Measurements from ENCODE around the gene CCDC7.

CCDC7 gene

DNA sequence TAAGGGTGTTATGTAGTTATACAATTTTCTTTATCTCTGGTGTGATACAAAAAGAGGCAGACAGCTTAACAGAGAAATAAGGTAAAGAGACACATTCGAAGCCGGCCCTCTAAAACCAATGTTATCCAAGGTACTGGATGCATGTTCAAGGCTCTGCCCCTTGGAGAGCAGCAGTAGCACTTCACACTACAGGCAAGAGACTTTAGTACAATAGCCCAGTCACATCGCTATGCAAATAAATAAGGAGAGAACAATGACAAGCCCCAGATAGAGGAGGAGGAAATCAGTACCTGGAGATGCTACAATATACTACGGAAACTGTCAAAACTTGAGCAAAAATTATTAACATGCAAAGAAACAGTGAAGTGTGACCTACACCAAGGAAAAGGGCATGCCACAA is 401.0 kb downstream of the CCDC7 start:
- Histone ChIP-seq H3K4me3 (ENCODE audit: insufficient read depth in 1 of 2, low read depth in 1 of 2, low read length in 2 of 2) (no peak overlapping the region), H2BK12ac (ENCODE audit: low read length in 2 of 2) (no peak overlapping the region), H2BK15ac (ENCODE audit: low read depth, poor library complexity, severe bottlenecking) (no peak overlapping the region), H3K4me1 (ENCODE audit: control insufficient read depth, insufficient read depth, low read depth, low read length) (no peaks in the 10 kb centered on the region), H2AFZ (ENCODE audit: low read depth, low read length) (no peak overlapping the region), H3K36me3 (ENCODE audit: control insufficient read depth in 1 of 2, insufficient read depth in 2 of 2, low read depth in 1 of 2, low read length in 2 of 2) (no peaks in the 10 kb centered on the region), H4K91ac (ENCODE audit: low read length) (no peak overlapping the region), H3K14ac (ENCODE audit: low read length in 2 of 2) (no peak overlapping the region), H3K23ac (ENCODE audit: low read length in 2 of 2) (no peak overlapping the region), H3K9ac (ENCODE audit: low read length) (no peak overlapping the region), H3K9me3 (ENCODE audit: control insufficient read depth, low read length) (no peaks in the 10 kb centered on the region), H3K4ac (ENCODE audit: low read depth in 1 of 2, low read length in 2 of 2) (no peak overlapping the region), H2BK5ac (ENCODE audit: low read depth, low read length, poor library complexity, severe bottlenecking) (no peak overlapping the region), H2AK5ac (ENCODE audit: low read length, severe bottlenecking) (no peak overlapping the region), H3K18ac (ENCODE audit: low read depth in 1 of 2, low read length in 2 of 2) (no peak overlapping the region), H3K27me3 (ENCODE audit: control insufficient read depth in 1 of 2, insufficient read depth in 1 of 2, low read length in 2 of 2) (no peaks in the 10 kb centered on the region), H2BK120ac (ENCODE audit: low read depth, low read length) (no peak overlapping the region), H3K4me2 (ENCODE audit: low read length, poor library complexity, severe bottlenecking) (no peak overlapping the region), H4K8ac (ENCODE audit: low read length) (no peak overlapping the region), H3K79me1 (replicated peaks; ENCODE audit: low read length, poor library complexity, severe bottlenecking) (no peaks in the 10 kb centered on the region), H3K27ac (ENCODE audit: low read length, poor library complexity, severe bottlenecking) (no peak overlapping the region)
- DNase-seq: no peak
- 96% methylated on average over 3 of the region's 4 CpGs for WGBS

DNA sequence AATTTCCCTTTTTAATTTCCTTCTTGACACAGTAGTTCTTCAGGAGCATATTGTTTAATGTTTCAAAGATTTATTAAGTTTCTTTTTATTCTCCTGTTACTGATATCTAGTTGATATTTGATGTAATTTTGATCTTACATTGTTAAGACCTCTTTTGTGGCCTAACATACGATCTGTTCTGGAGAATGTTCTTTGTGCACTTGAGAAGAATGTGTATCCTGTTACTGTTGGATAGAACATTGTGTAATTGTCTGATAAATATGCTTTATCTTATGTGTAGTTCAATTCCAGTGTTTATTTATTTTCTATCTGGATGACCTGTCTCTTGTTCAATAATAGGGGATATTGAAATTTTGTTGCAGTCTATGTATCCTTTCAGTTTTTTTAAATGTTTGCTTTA is 405.4 kb downstream of the CCDC7 start:
- H3K9ac ChIP-seq (ENCODE audit: low read length): no peak overlapping the region
- no peak overlapping the region for H2BK120ac ChIP-seq (ENCODE audit: low read depth, low read length)
- 0% methylated on average over 1 of the region's 1 CpG for WGBS
- no peaks in the 10 kb centered on the region for H3K79me1 ChIP-seq (replicated peaks; ENCODE audit: low read length, poor library complexity, severe bottlenecking)
- no peak overlapping the region for H3K14ac ChIP-seq (ENCODE audit: low read length in 2 of 2)
- H2BK5ac ChIP-seq (ENCODE audit: low read depth, low read length, poor library complexity, severe bottlenecking): no peak overlapping the region
- H3K36me3 ChIP-seq (ENCODE audit: control insufficient read depth in 1 of 2, insufficient read depth in 2 of 2, low read depth in 1 of 2, low read length in 2 of 2): no peaks in the 10 kb centered on the region
- H3K9me3 ChIP-seq (ENCODE audit: control insufficient read depth, low read length): no peaks in the 10 kb centered on the region
- DNase-seq: no peak
- H3K27me3 ChIP-seq (ENCODE audit: control insufficient read depth in 1 of 2, insufficient read depth in 1 of 2, low read length in 2 of 2): no peaks in the 10 kb centered on the region
- H3K23ac ChIP-seq (ENCODE audit: low read length in 2 of 2): no peak overlapping the region
- no peak overlapping the region for H3K4me2 ChIP-seq (ENCODE audit: low read length, poor library complexity, severe bottlenecking)
- H2AFZ ChIP-seq (ENCODE audit: low read depth, low read length): no peak overlapping the region
- no peak overlapping the region for H3K4me3 ChIP-seq (ENCODE audit: insufficient read depth in 1 of 2, low read depth in 1 of 2, low read length in 2 of 2)
- H3K4me1 ChIP-seq (ENCODE audit: control insufficient read depth, insufficient read depth, low read depth, low read length): no peaks in the 10 kb centered on the region
- H3K27ac ChIP-seq (ENCODE audit: low read length, poor library complexity, severe bottlenecking): no peak overlapping the region
- no peak overlapping the region for H3K4ac ChIP-seq (ENCODE audit: low read depth in 1 of 2, low read length in 2 of 2)
- H2BK12ac ChIP-seq (ENCODE audit: low read length in 2 of 2): no peak overlapping the region
- no peak overlapping the region for H2BK15ac ChIP-seq (ENCODE audit: low read depth, poor library complexity, severe bottlenecking)
- no peak overlapping the region for H2AK5ac ChIP-seq (ENCODE audit: low read length, severe bottlenecking)
- no peak overlapping the region for H4K8ac ChIP-seq (ENCODE audit: low read length)
- H4K91ac ChIP-seq (ENCODE audit: low read length): no peak overlapping the region
- H3K18ac ChIP-seq (ENCODE audit: low read depth in 1 of 2, low read length in 2 of 2): no peak overlapping the region

GRCh38 chr10:32854435-32854834 is 408.5 kb downstream of the CCDC7 start:
- peaks cover 0 to 3% of the 10 kb centered on the region in 2 experiments for H3K36me3 ChIP-seq (ENCODE audit: control insufficient read depth in 1 of 2, insufficient read depth in 2 of 2, low read depth in 1 of 2, low read length in 2 of 2)
- H2BK15ac ChIP-seq (ENCODE audit: low read depth, poor library complexity, severe bottlenecking): no peak overlapping the region
- H3K79me1 ChIP-seq (replicated peaks; ENCODE audit: low read length, poor library complexity, severe bottlenecking): no peaks in the 10 kb centered on the region
- no peak overlapping the region for H4K91ac ChIP-seq (ENCODE audit: low read length)
- no peak overlapping the region for H3K9ac ChIP-seq (ENCODE audit: low read length)
- no peak overlapping the region for H3K14ac ChIP-seq (ENCODE audit: low read length in 2 of 2)
- H3K23ac ChIP-seq (ENCODE audit: low read length in 2 of 2): no peak overlapping the region
- no peaks in the 10 kb centered on the region for H3K27me3 ChIP-seq (ENCODE audit: control insufficient read depth in 1 of 2, insufficient read depth in 1 of 2, low read length in 2 of 2)
- no peaks in the 10 kb centered on the region for H3K4me1 ChIP-seq (ENCODE audit: control insufficient read depth, insufficient read depth, low read depth, low read length)
- H2AFZ ChIP-seq (ENCODE audit: low read depth, low read length): no peak overlapping the region
- H3K9me3 ChIP-seq (ENCODE audit: control insufficient read depth, low read length): no peaks in the 10 kb centered on the region
- H4K8ac ChIP-seq (ENCODE audit: low read length): no peak overlapping the region
- no peak overlapping the region for H2BK120ac ChIP-seq (ENCODE audit: low read depth, low read length)
- H2BK12ac ChIP-seq (ENCODE audit: low read length in 2 of 2): no peak overlapping the region
- no peak overlapping the region for H3K18ac ChIP-seq (ENCODE audit: low read depth in 1 of 2, low read length in 2 of 2)
- no peak overlapping the region for H2AK5ac ChIP-seq (ENCODE audit: low read length, severe bottlenecking)
- H3K4ac ChIP-seq (ENCODE audit: low read depth in 1 of 2, low read length in 2 of 2): no peak overlapping the region
- H3K4me3 ChIP-seq (ENCODE audit: insufficient read depth in 1 of 2, low read depth in 1 of 2, low read length in 2 of 2): no peak overlapping the region
- DNase-seq: no peak
- H3K4me2 ChIP-seq (ENCODE audit: low read length, poor library complexity, severe bottlenecking): no peak overlapping the region
- 100% methylated on average over 1 of the region's 2 CpGs for WGBS
- no peak overlapping the region for H3K27ac ChIP-seq (ENCODE audit: low read length, poor library complexity, severe bottlenecking)
- no peak overlapping the region for H2BK5ac ChIP-seq (ENCODE audit: low read depth, low read length, poor library complexity, severe bottlenecking)

DNA sequence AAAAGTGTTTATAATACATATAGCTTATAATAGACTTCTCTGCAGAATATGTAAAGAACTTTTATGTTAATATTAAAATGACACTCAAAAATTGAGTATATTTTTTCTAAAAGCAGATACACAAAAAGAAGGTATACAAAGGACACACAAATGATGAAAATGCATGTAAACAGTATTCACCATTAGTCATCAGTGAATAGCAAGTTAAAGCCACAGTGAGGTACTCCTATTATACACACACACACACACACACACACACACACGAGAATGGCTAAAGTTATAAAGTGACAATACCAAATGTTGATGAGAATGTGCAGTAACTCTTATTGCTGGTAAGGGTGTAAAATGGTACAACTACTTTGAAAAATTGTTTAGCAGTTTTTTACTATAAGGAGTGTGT is 419.2 kb downstream of the CCDC7 start:
- H3K27me3 ChIP-seq (ENCODE audit: control insufficient read depth in 1 of 2, insufficient read depth in 1 of 2, low read length in 2 of 2): no peaks in the 10 kb centered on the region

More for the DNA sequence above, 419.2 kb downstream of the CCDC7 start:
- no peak overlapping the region for H2BK15ac ChIP-seq (ENCODE audit: low read depth, poor library complexity, severe bottlenecking)
- H2BK5ac ChIP-seq (ENCODE audit: low read depth, low read length, poor library complexity, severe bottlenecking): no peak overlapping the region
- H3K9ac ChIP-seq (ENCODE audit: low read length): no peak overlapping the region
- 55% methylated on average over 1 of the region's 1 CpG for WGBS
- H3K4me2 ChIP-seq (ENCODE audit: low read length, poor library complexity, severe bottlenecking): no peak overlapping the region
- H2BK12ac ChIP-seq (ENCODE audit: low read length in 2 of 2): no peak overlapping the region
- no peaks in the 10 kb centered on the region for H3K36me3 ChIP-seq (ENCODE audit: control insufficient read depth in 1 of 2, insufficient read depth in 2 of 2, low read depth in 1 of 2, low read length in 2 of 2)
- no peaks in the 10 kb centered on the region for H3K79me1 ChIP-seq (replicated peaks; ENCODE audit: low read length, poor library complexity, severe bottlenecking)
- no peak overlapping the region for H2AK5ac ChIP-seq (ENCODE audit: low read length, severe bottlenecking)
- H3K14ac ChIP-seq (ENCODE audit: low read length in 2 of 2): no peak overlapping the region
- H3K4ac ChIP-seq (ENCODE audit: low read depth in 1 of 2, low read length in 2 of 2): no peak overlapping the region
- no peaks in the 10 kb centered on the region for H3K4me1 ChIP-seq (ENCODE audit: control insufficient read depth, insufficient read depth, low read depth, low read length)
- no peak overlapping the region for H3K27ac ChIP-seq (ENCODE audit: low read length, poor library complexity, severe bottlenecking)
- H3K18ac ChIP-seq (ENCODE audit: low read depth in 1 of 2, low read length in 2 of 2): no peak overlapping the region
- no peak overlapping the region for H2AFZ ChIP-seq (ENCODE audit: low read depth, low read length)
- no peak overlapping the region for H3K4me3 ChIP-seq (ENCODE audit: insufficient read depth in 1 of 2, low read depth in 1 of 2, low read length in 2 of 2)
- no peak overlapping the region for H3K23ac ChIP-seq (ENCODE audit: low read length in 2 of 2)
- H4K8ac ChIP-seq (ENCODE audit: low read length): no peak overlapping the region
- no peaks in the 10 kb centered on the region for H3K9me3 ChIP-seq (ENCODE audit: control insufficient read depth, low read length)
- DNase-seq: no peak
- no peak overlapping the region for H2BK120ac ChIP-seq (ENCODE audit: low read depth, low read length)
- H4K91ac ChIP-seq (ENCODE audit: low read length): no peak overlapping the region

All from mesenchymal stem cell (in vitro differentiated cells and primary cell).